ENCODE measurements around the gene BLMH. TPM values are rescaled to one million over a fixed set of nuclear protein-coding genes. Genes with fewer than 3 reads are reported as not detected.

The BLMH gene, protein sequence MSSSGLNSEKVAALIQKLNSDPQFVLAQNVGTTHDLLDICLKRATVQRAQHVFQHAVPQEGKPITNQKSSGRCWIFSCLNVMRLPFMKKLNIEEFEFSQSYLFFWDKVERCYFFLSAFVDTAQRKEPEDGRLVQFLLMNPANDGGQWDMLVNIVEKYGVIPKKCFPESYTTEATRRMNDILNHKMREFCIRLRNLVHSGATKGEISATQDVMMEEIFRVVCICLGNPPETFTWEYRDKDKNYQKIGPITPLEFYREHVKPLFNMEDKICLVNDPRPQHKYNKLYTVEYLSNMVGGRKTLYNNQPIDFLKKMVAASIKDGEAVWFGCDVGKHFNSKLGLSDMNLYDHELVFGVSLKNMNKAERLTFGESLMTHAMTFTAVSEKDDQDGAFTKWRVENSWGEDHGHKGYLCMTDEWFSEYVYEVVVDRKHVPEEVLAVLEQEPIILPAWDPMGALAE
- 13.4 TPM for total RNA-seq
- long read RNA-seq, transcript BLMH-201 (12 exons, 2,365 nt) = major isoform, 49 of 55 reads
- long read RNA-seq, partial matches to known transcripts = 3 of 55 reads
- long read RNA-seq, other reads (novel, unspliced or antisense) = 3 of 55 reads

DNA sequence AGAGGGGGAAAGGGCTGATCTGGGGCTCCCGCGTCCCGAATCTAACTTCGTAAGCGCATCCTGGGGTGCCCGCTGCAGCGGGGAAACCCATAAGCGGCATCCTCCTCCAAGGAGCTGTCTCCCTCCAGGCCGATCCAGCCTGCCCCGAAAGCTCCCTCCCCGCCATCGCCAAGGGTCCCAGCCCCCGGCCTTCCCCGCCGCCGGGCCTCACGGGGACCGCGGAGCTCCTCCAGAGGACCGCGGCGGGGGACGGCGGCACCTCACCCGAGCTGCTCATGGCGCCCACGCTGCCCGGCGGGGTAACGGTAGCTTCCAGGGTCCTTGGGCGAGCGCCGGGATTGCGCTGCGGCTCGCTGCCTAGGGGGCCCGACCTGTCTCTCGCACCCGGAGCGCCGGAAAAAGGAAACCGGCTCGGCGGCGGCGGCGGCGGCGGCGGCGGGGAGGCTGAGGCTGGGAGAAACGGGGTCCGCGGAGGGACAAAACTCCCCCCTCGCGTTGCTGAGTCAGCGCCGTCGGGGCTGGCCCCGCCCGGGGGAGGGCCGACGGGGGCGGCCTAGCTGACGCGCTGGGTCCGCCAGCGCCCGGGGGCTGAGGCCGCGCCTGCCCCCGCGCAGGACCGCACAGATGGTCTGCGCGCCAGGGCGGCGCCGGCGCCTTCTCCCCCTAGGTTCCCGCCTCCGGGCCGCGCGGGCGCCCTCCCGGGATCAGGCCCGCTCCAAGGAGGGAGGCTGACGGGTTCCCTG, at the start of gene BLMH:
TSS of gene BLMH (minus strand) at position 402 of the 743 bp plus-strand sequence. CDS start at position 277, 125 bp downstream.
- peak; percentile 98 for ATAC-seq (ENCODE audit: poor library complexity)
- intact Hi-C loops (cut with DNase I) = no loop called here
- DNase-seq = peak; percentile 89

DNA sequence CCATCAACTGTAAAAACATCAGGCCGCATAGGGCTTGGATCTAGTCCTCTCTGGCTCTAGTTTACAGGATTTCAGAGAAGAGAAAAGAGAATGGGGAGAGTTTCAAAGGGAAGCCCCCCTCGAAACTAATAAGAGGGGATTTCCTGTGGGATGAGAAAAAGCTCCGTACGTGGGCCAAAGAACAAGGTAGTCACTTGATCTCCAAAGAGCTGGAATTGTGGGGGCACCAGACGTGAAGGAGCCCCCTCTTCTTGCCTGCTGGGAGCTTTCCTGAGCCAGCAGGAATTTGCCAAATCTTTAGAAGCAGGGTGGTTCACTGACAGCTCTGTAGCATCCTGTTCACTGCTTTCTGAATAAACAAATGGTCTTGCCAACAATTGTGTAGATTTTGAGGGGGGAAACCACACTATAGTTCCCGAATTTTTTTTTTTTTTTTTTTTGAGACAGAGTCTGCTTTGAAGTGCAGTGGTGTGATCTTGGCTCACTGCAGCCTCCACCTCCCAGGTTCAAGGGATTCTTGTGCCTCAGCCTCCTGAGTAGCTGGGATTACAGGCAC, 49.1 kb upstream of the BLMH start:
- no peak for ATAC-seq (ENCODE audit: poor library complexity)
- no peak for DNase-seq
- intact Hi-C loops (cut with DNase I) = loop anchor here (5.0 to 10.0 kb wide), 2 partner anchors 36 to 124 kb away; partner anchors contain the start of gene CPD

DNA sequence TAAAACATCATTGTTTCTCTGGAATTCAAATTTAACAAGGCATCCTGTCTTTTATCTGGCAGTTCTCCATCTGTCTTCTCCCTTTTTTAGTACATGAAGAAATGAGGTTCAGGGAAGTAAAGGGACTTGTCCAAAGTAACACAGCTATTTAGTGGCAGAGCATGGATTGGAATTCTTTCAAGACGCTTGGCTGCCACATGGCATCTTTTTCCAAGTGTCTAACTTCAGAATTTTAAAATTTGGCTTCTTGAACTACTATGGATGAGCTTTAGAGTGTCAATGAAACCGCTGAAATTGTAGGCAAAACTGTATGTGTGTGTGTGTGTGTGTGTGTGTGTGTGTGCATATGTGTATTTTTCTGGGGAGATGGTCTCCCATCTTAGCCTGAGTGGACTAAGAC, 47.3 kb upstream of the BLMH start:
- intact Hi-C loops (cut with DNase I) = no loop called here
- ATAC-seq (ENCODE audit: poor library complexity) (no peak), DNase-seq (no peak)

DNA sequence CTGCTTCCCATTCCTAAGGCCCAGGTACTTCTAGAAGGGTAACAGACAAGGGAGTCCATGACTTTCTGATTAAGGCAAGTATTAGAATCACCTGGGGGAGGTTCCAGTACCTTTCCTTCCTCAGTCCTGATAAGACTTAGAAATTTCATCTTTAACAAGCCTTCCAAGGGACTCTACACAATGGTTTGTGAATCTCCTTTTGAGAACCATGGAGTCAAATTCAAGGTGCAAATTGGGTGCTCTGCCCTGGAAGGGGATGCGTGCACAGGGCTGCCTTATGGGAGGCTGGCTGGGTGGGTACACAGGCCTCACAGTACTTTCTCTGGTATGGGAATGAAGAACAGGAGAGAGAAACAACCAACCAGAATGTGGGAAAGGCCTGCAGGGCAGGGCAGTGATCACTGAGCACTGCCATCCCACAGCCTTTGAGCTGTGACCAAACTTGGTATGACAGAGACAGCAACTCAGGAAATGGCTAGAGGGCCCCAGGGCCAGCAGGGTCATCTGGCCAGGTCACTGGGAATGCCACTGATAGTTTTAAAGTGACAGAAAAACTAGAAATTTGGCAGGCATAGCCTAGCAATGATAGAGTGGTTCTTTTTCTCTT, 45.8 kb upstream of the BLMH start:
- intact Hi-C loops (cut with DNase I) = no loop called here
- DNase-seq (no peak), ATAC-seq (ENCODE audit: poor library complexity) (no peak)

DNA sequence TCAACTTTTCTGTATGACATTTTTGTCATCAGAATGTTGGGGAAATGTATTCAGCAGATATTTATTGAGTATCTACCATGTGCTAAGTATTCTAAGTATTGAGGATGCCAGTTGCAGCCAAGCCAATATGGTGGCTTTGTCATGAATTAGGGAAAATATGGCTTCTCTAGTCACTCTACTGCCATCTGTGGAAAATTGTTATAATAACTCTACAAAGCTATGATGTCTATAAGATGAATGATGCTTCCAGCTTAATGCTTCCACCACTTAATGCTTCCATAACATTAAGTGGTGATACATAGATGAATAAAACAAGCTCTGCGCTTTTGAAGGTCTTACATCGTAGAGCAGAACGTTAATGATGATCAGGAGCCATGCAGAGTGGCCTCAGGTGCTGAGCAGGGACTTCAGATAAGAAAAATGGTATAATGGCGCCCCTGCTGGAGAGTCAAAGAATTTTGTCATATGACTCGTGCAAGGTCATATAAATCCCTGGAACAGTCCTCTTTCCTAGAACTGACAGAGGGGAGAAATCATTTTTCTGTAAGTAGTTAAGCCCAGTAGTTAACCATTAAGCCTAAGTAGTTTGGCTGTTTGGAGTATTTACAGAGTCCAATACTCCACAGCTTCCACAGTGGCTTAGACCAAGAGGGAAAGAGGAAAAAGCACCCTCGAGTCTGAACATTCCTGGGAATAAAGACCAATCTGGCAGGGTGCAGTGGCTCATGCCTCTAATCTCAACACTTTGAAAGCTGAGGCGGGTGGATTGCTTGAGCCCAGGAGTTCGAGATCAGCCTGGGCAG, 44.8 kb upstream of the BLMH start:
- intact Hi-C loops (cut with DNase I) = no loop called here
- ATAC-seq (ENCODE audit: poor library complexity) = peak; percentile 37
- no peak for DNase-seq

DNA sequence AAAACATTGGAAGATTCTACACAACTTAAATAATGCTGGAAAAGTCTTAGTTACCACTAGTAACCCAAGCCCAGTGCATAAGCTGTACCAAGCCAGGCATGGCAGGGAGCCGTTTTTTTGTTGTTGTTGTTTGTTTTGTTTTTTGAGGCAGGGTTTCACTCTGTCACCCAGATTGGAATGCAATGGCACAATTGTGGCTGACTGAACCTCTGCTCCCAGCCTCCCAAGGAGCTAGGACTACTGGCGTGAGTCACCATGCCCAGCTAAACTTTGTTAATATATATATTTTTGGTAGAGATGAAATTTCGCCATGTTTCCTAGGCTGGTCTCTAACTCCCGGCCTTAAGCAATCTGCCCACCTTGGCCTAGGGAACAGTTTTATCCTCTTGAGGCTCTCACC, 42.7 kb upstream of the BLMH start:
- DNase-seq (no peak), ATAC-seq (ENCODE audit: poor library complexity) (no peak)
- intact Hi-C loops (cut with DNase I) = no loop called here

DNA sequence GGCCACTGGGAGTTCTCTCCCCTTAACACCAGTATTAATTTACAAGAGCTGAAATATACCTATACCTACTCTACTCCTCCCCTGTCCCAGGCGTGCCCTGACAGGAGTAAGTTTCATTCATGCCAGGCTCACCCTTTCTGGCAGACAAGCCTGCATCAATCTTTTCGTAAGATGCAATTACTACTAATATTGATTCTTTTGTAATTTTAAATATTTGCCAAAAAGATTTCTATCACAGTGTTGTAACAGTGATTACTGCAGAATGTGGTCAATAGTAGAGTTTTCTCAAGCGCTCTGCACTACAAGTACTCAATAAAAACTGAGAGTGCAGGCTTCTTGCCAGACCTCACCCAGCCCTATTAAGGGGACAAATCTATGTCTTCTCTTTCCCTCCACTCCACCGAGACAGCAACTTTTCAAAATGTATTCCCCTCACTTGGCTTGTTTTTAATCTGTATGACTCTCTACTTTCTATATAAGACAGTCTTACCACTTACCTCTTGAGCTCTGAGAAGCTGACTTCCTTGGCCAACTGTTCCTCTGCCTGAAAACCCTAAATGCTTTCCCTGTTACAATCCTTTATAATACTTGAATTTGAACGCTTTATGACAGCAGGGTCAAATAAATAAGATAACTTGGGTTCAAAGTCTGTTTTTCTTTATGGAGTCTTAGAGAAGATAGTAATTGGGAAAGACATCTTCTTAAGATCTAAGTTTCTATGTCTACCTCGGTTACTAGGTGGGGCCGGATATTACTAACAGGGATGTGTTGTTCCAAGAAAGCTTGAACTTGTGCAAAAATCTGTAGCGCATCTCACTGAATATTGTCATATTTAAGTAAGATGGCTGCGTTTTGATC, 42.0 kb upstream of the BLMH start, which contains the start of gene TMIGD1:
TSS of gene TMIGD1 (minus strand) at position 555 of the 858 bp plus-strand sequence. CDS start 1,924 bp downstream, outside the sequence.
- ATAC-seq (ENCODE audit: poor library complexity) (no peak), DNase-seq (no peak)
- intact Hi-C loops (cut with DNase I) = no loop called here

DNA sequence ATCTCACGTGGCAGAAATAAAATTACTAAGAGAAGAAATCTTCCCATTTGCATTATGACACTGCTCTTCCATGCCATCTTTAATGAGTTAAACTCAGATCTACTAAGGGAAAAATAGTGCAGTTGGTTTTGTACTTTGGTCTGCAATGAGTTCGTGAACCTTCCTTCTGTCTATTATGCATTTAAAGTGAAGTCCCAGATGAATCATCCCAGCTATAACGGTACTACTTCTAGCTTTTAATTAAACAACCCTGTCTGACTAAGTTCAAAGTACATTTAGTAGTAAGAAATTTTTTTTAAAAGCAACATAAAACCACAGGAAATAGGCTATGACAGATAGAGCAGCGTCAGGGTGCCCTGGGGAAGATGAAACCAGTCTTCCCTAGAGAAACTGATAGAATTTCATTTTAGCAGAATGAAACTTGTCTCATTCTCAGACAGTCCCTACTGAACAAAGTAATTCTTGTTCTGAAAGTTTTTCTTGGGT, 40.4 kb upstream of the BLMH start:
- intact Hi-C loops (cut with DNase I) = no loop called here
- ATAC-seq (ENCODE audit: poor library complexity) = no peak
- DNase-seq = no peak

DNA sequence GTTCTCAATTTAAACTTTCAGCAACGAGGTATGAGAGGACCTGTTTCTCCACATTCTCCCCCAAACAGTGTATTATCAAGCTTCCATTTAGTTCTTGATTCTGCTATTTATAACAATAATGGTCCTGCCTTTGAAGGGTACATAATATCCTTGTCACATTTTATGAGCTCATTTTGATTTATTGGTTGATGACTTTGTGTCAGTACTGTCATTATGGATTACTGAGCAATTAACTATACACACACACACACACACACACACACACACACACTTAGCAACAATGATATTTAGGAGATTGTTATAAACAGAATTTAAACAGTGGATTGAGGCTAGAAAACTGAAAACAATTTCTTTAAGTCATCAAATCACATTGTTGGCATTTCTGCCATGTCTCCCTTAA, 35.1 kb upstream of the BLMH start:
- intact Hi-C loops (cut with DNase I) = no loop called here

DNA sequence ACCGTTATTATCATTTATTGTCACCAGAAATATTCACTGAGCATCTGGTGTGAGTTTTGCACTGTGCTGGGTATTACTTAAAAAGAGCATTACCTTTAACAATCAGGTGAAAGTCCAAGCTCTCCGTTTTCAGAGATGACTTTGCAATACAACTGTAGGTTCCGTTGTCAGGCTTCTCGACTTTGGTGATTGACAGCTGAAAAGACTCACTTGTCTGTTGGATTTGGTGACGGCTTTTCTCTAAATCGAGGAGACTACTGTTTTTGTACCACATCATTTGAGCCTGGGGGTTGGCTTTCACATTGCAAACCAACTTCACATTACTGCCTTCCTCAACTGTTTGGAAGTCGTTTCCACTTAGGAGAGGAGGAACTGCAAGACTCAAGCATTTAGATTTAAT, 33.0 kb upstream of the BLMH start:
- ATAC-seq (ENCODE audit: poor library complexity) = no peak
- intact Hi-C loops (cut with DNase I) = no loop called here
- DNase-seq = no peak

More for the DNA sequence above, 35.1 kb upstream of the BLMH start:
- no peak for DNase-seq
- ATAC-seq (ENCODE audit: poor library complexity) = no peak

DNA sequence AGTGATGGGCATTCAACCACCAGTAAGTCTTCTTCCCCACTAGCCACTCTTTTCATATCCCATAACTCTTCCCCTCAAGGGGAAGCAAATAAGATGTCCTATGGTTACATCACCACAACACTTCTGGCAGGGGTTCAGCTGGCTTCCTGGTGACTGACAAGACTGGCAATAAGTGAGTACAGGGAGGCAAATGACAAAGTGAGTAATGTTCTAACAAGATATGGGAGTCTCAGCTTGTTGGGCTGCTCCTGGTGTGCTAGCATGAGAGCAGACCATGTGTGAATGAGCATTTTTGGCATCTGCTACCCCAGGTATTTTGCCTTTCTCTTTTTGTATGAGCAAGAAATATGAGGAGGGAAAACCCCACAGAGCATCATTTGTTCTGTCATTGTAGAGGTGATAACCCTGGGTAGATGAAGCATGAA, 32.2 kb upstream of the BLMH start:
- DNase-seq (peak; percentile 54), ATAC-seq (ENCODE audit: poor library complexity) (no peak)
- intact Hi-C loops (cut with DNase I) = no loop called here

DNA sequence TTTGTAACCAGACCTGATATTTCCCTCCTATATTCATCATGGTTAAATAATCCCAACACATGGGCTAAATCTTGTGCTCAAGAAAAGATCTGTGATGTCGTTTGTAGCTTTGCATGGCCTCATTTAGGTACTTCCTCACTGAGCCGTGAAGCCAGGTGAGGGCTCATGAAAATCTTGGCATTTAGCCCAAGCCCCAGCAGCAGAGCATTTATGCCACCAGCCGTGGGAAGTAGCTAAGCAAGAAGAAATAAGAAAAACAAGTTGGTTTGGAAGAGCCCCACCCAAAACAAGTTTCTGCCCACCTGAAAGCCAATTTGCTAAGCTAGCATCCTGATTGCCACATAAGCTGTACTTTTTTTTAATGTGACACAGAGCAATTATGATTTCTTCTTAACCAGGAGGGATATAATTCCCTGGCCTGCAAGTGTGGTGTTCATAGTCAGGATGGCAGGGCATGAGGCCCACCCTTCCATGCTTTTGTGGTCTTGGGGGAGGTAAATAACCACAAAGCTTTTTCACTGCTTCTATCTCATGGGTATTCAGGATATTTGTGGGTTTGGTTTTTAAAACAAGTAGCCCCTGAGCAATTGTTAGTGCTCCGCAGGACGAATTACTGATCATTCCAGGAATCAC, 31.6 kb upstream of the BLMH start:
- intact Hi-C loops (cut with DNase I) = no loop called here
- no peak for DNase-seq
- no peak for ATAC-seq (ENCODE audit: poor library complexity)

DNA sequence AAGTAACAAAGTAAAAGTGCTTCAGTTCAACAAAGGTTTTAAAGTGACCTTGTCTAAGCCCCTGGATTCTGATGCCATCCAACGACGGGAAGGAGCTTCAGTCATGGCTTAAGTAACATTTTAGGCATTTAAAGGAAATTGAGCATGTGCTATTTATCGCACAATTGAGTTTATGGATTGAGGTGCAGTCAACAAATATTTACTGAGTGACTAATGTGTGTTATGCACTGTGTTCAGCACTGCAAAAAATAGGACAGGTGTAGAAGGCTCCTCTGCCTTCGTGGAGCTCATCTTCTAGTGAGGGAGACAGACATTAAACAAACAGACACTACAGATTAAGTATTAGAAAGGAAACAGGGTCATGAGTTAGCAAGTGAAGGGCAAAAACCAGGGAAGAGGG, 29.6 kb upstream of the BLMH start:
- DNase-seq = no peak
- no peak for ATAC-seq (ENCODE audit: poor library complexity)
- intact Hi-C loops (cut with DNase I) = no loop called here

DNA sequence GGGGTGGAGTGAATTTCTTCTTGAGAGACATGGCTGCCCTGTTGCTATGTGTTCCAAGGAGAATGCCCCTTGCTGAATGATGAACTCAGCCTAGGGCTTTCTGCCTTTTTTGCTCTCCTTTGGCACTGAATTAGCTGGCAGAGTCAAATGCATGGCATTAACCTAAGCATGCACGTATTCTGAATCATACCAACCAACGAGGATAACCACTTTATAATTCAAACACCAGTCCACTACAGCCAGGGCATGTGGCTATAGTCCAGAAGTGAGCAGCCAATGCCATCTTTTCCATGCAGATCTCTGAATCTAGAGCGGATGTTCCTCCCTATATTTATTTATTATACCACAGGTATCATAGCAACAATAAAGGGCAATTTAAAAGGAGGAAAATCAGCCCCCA, 26.4 kb upstream of the BLMH start:
- DNase-seq (no peak), ATAC-seq (ENCODE audit: poor library complexity) (no peak)
- intact Hi-C loops (cut with DNase I) = no loop called here

DNA sequence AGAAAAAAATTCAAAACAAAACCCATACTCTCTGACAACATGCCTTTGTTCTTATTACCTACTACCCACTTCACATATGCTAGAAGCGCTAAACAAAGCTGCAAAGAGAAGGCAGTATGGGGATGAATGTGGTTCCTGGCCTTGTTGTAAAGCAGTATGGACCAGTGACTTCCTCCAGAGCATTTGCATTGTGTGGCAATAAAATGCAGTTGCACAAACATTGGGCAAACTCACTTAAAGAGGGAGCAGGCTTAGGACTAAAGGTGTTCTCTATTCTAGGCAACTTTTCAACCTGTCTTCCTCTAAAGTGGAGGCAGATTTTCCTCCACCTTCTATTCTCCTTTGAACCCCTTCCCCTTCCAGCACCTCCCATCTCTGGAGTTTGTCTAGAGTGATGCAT, 25.0 kb upstream of the BLMH start:
- intact Hi-C loops (cut with DNase I) = no loop called here
- no peak for DNase-seq
- no peak for ATAC-seq (ENCODE audit: poor library complexity)

DNA sequence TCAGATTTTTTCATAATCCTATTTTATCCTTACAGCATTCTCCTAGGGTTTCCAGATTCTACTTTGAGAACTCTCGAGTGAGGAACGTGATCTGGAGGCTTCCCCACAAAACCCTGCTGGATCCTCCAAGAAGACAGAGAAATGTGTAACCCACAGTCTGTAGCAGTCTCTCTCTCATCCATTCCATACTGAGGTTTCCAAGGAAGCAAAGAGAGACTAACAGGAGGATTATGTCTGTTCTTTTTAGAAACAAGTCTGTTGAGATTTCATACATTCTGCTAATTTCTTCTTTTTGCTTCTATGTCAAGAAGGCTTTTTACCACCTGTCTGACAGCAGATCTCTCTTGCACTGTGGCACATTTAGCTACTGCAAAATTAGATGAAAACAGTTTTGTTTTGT, 23.4 kb upstream of the BLMH start:
- no peak for ATAC-seq (ENCODE audit: poor library complexity)
- no peak for DNase-seq
- intact Hi-C loops (cut with DNase I) = no loop called here

DNA sequence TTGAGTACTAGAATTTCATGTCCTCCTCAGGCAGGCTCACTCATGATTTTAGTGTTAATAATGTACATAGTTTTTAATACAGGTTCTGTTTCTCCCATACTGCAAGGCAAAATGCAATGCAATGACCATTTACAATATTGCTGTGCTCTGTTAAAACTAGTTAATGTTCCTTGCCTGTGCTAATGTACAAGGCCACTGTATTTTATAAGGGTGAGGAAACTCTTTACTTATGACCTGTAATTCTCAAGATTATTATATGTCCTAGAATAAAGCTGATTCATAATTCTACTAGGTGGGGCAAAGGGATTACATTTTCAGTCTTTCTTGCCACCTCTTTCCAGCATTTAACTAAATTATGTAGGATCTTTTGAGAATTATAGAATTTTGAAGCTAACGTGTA, 22.7 kb upstream of the BLMH start:
- ATAC-seq (ENCODE audit: poor library complexity) (no peak), DNase-seq (no peak)
- intact Hi-C loops (cut with DNase I) = no loop called here
